H4 (cell line): ENCODE measurements around the gene ANKRD33B. TPM values are rescaled to one million over a fixed set of nuclear protein-coding genes. Genes with fewer than 3 reads are reported as not detected.
"Not testable (repeated sequence)": the region's sequence is repeated elsewhere in the genome, so short reads cannot be mapped to it uniquely, and the experiment has no call there.

Experiments used
- DNase-seq: peaks from one replicate; pipeline ENCODE4 v3.0.0-alpha.2; 2015; ENCODE audit warnings: low spot score
- total RNA-seq: library from RNA; depleted of rRNA; stranded (reverse); fragments of >200 nt; shearing (Covaris generic); gene quantifications from 2 replicates; pipeline ENCODE4 v1.2.3, GENCODE V29; 2014

Gene ANKRD33B
- total RNA-seq, 1 experiment from 2014 or later = 1.3 TPM

DNA sequence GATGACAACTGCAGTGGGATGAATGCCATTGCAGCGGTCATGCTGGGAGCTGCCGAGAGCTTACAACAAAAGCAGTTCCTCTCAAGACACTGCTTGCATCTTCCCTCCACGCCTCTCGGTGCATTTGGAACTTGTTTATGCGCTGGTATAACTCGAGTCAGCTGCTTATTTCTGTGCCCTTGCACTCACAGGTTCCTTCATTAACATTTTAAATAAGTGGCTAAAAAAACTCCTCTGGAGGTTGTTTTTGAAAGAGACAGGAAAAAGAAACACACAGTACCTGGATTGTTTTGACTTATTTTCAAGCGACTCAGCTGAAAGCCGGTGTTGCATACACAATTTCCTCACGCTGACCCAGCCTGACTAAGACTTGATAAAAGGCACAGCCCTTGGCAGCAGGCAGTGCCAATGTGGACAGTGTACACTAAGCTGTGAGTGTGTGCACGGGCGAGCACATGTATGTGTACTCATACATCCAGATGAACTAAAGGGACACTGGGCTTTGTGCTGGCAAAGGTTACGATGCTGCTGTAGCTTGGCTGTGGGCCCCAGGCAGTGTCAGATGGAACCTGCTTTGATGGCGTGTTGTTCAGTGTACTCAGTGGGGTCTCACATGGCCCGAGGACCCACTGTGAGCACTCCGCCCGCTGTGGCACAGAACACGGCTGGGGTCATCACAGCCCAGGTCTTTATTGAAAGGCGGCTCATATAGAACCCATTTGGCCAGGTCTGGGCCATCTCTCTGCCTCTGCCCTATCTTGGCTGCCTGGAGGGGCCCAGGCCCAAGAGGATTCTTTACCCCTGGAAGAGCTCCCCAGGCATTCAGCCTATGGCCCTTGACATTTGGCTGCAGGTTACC, 92.3 kb downstream of the ANKRD33B start:
- DNase-seq = no peak

DNA sequence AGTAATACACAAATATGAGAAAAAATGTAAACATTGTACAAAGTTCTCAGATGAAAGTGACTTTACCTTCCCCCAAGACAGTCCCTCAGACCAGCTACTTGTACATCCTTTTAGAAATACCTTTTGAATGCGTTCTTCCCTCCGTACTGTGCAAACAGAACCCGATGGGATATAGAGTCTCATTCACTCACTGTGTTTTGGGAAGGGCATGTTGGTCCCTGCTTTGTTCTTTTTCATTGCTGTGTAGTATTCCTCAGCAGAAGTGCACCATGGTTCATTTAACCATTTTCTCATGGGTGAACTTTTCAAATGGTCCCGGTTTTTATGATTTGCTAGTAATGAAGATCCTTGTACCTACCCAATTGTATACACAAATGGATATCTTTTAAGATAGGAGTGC, 94.4 kb downstream of the ANKRD33B start:
- DNase-seq = no peak

DNA sequence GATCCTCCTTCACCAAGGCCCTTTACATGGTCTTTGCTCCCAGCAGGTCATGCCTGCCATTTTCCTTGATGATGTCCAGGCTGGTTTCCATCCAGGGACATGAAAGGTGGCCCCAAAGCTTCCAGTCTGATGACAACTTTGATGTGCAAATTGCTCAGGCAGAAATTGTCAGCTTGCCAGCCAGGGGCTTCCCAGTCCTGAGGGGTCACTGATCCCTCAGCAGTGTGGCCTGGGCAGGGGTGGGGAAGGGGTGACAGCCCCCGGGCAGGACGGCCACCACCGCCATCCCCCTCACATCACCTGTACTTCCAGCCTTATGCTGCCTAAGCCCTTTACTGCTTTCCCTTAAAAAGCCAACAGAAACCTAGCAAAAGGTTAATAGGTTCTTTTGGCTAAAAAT, 96.3 kb downstream of the ANKRD33B start:
- DNase-seq = no peak

DNA sequence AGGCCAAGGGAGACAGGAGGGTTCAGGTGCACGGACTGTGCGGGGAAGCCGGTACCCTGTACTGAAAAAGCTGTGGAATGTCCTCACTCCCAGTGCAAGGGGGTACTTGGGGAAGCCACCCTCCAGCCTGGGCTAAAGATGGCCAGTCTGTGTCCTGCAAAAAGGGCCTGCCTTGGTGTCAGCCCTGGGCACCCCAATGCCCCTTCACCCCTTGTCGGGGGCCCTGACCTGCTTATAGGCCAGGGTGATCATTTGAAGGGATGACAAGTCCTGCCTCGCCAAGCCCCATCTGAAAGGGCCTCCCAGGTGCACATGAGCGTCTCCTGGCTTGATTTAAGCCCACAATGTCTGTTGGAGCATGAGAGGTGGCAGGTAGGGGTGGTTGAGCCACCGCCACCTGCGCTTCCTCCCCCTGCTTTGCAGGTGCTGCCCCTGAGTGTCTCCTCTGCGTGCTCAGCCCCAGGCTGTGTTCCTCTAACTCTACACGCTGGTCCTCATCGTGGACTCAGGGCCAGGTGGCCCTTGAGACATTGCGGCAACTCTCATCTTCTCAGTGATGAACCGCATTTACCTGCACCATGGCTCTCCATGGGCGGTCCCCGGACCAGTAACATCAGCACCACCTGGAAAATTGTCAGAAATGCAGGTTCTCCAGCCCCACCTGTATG, 97.0 kb downstream of the ANKRD33B start:
- DNase-seq = no peak

DNA sequence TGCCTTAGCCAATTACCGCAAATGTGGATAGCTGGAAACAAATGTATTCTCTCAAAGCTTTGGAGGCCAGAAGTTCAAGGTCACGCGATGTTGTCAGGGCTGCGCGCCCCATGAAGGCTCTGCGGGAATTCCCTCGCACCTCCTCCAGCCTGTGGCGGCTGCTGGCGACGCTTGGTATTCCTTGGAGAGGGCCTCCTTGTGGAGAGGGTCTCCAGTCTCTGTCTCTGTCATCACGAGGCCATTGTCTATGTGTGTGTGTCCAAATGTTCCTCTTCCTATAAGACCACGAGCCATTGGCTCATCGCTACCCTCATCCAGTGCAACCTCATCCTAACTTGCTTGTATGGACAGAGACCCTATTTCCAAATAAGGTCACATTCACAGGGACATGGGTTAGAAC, 97.5 kb downstream of the ANKRD33B start:
- no peak for DNase-seq

DNA sequence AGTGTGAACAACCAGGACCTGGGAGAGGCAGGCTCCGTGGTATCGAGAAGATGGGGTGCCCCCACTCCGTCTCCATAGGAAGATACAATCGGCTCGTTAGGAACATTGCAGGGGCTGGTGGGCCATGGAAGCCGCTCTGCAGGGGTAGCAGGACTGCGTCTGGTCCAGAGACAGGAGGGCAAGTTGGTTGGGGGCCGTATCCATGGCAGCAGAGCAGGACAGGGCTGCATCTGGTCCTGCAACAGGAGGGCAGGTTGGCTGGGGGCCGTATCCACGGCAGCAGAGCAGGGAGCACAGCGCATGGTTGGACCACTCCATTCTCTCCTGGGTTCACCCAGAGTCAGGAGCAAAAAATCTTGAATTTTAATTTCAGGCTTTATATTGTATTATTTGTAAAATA, 98.2 kb downstream of the ANKRD33B start:
- no peak for DNase-seq

DNA sequence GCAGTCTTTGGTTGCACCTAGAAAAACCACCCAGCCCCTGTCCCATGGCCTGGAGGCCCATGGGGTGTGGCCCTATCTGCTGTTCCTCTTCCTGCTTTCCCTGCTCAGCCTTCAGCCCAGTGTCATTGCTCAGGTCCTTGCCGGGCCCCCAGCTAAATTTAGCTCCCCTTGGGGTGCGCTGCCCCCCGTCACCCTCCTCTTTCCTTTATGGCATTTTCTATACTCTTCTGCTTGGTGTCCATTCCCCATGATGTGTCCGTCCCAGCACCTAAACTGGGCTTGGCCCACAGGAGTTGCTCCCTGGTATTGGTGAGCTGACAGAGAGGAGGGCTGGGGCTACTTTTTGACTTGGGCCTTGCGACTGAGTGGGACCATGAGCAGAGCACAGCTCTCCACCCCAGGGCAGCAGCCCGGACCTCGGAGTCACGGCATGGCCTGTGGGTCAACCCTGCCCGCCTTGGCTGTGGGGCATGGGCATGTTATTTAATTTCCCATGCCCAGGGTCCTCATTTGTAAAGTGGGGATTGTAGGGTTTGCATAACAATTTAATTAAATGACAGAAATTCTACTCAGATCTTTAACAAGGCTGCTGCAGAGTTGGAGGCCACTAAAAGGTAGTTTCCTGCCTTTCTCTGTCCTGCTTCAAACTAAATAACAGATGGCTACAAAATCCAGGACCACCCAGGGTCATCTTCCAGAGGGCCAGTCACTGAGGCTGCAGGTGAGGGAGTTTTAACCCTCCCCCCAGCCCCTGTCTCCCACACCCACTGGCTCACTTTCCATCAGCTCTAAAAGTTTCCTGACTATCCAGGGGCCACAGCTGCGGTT, 99.0 kb downstream of the ANKRD33B start:
- DNase-seq = no peak

DNA sequence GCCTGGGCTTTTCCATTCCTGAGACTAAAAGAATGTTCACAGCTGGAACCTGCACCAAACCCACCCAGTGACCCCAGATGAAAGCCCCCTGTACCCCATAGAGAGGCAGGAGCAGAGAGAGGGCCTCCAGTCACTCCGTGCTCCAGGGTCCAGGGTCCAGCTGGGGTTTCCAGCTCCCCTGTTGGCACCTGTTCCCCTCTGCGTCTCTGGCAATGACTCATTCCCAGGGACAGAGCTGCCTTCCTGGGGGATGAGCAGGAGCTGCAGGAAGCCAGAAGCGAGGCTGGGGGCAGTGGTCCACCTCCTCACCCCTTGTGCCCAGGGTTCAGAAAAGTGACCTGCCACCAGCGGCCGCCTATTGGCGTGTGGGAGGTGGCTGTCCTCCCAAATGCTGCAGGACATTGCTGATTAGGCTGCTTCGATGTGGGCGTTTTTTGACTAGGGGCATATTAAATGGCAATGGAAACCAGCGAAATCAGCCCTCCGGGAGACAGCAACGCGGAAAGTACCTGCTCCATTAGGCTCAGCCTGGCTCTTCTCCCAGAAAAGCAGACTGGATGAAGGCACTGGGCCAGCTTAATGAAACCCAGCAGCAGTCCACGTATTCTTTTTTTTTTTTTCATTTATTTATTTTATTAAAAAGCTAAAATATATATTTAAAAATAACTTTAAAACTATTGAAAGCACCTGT, 99.8 kb downstream of the ANKRD33B start:
- DNase-seq = no peak

DNA sequence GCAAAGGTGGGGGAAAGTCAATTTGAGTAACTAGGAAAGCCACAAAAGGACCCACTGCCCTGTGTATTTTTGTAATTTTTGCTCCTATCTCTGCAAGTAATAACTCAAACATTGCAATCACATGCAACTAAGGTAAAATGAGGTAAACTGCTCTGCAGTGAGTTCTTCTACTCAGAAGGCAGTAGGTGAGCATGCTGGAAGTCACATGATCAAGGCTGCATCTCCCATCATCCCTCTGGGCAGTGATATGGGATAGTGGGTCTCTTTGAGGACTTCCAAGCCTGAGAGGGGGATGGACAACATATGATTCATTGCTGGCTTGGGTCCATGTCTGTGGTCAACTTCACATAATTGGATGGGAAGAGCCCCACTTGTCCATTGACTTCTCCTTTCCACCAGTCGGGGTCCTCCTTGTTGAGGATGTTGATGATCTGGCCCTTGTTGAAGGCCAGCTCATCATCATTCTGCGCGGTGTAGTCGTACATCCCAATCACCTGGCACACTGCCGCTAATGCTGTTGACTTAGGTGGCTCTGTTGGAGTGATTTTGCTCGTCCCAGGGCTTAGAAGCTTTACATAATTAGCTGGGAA, 100.4 kb downstream of the ANKRD33B start:
- not testable (repeated sequence) for DNase-seq

DNA sequence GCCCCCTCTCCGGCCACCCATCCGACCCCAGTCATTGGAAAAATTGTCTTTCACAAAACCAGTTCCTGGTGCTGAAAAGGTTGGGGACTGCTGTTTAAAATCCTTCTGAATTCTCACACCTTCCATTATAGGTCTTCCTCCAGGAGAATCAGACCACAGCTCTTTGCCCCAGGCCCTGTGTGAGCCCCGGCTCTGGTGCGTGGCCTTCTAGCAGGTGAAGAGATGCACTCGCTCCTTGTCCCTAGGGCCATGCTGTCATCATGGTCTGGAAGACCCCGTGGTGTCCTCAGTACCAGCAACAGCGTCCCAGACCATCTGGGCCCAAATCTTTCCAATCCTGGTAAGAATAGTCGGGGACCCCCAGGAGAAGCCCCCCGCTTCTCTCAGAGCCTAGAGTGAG, 101.9 kb downstream of the ANKRD33B start:
- no peak for DNase-seq

DNA sequence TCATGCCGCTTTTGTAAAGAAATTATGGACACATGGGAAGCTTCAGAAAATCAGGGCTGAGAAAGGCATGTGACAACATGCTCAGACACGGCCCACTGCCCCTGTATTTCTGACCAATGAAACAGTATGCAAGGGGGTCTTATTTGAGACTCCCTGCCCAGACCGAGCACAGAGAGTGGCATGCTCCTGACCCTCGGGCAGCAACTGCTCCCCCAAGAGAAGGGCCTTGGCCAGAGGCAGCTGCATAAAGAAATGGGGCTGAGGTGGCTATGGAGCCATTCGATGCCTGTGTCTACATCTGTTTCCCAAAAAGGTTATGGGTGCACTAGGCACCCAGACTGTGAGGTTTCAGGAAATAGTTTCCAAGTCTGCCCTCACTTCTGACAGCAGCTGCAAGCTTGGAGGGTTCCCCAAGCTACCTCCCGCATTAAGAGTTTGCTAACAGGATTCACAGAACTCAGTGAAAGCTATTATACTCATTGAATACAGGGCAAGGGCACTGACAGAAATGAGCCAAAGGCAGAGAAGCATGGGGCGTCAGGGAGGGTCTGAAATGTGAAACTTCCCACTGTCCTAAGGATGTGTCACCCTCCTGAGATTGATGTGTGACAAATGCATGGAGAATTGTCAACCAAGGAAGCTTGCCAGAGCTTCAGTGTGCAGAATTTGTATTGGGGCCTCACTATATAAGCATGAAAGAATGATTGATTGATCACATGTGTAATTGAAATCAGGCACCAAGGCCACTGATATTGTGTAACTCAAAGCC, 102.8 kb downstream of the ANKRD33B start:
- DNase-seq = no peak

DNA sequence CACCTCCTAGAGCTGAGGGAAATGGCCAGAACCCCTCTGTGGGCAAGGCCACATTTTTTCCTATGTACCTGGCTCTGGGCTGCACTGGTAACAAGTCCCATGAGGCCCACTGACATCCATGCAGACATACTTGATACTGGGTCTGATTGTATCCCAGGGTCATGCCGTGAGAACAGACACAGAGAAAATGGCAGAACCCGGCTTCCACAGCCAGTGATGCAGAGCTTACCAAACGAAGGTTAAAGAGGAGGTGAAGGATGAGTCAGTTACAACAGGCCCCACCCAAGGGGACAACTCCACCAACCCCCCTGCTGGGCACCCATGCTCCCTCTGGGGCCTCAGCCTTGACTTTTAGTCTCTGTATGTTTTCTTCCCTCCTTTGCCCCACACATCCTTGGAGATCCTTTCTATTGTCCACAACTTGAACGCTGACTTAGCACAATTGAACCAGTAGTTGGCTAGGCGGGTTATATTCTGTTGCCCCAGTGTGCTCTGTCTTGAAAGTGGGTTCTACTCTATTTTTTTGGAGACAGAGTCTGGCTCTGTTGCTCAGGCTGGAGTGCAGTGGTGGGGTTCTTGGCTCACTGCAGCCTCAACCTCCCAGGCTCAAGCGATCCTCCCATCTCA, 103.7 kb downstream of the ANKRD33B start:
- DNase-seq = no peak

DNA sequence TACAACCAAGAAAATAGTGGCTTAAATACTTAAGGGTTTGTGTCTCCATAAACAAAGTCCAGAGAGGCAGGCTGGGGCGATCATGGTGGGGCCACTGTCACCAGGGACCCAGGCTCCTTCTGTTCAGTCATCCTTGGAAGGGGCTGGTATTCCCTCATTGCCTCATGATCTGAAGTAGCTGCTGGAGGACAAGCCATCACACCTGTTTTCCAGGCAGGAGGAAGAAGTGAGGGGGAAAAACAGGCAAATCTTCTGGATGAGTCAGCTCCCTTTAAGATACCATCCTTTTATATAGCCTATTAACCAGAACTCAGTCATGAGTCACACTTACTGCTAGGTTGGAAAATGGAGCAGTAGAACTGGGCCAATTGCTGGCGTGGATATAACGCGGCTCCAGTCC, 104.8 kb downstream of the ANKRD33B start:
- DNase-seq = no peak

DNA sequence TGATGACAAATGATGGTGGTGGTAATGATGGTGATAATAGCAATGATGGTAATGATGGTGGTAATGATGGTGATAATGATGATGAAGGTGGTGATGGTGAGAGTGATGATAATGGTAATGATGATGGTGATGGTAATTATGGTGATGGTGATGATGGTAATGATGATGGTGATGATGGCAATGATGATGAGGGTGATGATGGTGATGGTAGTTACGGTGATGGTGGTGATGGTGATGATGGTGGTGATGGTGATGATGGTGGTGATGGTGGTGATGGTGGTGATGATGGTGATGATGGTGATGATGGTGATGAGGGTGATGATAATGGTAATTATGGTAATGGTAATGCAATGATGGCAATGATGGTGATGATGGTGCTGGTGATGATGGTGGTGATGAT, 106.1 kb downstream of the ANKRD33B start:
- no peak for DNase-seq

DNA sequence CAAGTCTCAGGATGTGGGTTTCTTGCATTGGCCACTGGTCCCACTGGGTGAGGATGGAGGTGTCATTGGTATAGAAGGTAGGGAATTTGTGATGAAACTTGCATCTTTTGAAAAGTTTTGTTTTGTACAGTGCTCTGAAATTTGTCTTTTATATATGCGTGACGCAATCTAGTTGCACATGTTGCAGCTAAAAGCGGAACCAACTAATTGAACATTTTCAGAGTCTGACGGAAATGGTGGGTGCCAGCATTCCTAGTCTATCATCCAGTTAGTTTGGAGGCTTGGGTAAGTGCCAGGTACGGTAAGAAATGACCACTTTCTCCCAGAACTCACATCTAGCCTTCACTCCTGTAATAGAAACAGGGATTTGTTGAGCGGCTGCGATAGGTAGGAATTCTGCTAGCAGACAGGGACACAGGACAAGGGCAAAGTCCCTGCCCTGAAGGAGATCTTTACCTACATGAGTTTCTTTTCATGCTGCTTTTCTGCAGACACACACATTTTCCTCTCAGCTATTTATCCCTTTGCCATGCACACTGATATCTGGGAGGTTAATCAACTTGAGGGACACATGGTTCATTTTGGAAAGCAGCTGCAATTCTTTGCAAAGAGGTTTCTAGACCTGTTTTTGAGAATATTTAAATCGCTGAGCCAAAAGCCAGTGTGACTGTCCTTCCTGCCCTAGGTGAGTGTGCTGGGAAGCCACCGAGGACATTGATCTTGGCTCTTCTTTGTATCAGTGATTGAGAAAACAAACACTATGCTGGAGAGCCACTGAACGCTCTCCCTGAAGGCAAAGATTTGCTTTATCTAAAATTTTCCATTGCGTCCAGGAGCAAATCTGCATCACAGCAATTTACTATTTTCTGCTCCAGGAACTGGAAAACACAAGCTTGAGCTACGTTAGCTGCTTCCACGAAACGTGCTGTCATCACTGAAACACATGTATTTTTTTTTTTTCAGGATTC, 107.5 kb downstream of the ANKRD33B start:
- no peak for DNase-seq

DNA sequence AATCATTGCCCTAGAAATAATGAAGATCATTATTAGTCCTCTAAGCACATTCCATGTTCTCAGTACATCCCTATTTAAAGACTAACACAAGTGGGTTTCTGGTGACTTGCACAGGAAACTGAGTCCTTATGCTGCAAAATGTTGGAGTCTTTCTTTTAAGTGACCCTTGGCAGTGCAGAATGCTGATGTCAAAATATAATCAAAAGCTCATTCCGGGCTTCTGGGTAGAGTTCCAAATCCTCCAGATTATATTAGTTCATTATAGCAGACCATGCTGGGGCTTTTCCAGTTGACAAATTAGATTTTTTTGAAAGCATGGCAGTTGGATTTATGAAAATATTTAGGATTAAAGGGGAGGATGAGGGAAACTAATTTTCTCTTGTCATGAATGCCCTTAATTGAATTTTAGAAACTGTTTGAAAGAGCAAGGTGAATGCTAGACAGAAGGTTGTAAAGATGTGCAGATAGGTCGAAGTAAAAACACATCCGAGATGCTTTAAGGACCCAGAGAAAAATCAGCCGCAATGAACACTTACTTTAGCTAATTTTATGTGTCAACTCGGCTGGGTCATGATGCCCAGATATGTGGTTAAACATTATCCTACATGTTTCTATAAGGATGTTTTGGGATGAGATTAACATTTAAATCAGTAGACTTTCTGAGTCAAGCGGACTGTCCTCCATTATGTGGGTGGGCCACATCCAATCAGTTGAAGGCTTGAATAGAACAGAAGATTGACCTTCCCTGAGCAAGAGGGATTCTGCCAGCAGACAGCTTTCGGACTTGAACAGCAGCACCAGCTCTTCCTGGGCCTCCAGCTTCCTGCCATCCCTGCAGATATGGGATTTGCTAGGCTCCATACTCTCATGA, 108.5 kb downstream of the ANKRD33B start:
- no peak for DNase-seq

DNA sequence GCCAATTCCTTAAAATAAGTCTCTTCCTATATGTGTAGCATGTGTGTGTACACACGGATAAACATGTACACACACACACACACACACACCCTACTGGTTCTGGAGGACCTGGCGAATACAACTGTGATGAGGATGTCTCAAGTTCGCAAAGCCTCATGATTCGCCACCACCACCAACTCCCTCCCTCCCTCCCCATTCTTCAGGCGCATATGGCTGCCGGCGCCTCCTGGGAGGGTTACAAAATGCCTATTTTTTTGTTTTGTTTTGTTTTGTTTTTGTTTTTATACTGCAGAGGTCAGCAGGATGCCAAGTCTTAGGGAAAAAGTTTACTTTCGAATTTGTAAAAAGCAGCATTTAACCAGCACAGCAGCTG, 109.1 kb downstream of the ANKRD33B start:
- DNase-seq = no peak

DNA sequence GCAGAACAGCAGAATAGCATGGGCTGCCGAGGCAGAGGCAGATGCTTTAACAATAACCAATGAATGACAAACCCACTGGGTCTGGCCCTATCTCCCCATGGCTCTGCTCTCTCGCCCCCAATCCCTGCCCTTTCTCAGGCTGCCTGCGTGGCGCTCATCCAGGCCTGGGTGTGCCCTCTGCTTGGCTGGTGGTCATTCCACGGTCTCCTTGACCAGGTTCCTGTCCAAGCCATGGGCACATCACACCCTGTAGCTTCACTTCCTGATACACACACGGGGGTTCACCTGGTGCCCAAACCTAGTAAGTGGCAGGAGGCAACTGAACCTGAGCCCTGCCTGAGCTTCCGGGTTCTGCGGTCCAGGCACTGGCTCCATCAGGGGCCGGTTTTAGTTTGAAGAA, 109.5 kb downstream of the ANKRD33B start:
- DNase-seq = no peak
